Uterus (tissue), 4 donors: Measurements from ENCODE around the gene LRWD1. TPM values are rescaled to one million over a fixed set of nuclear protein-coding genes. Genes with fewer than 3 reads are reported as not detected.

Source experiments
- DNase-seq, 2 donors: peaks; one replicate each; pipeline ENCODE4 v3.0.0-alpha.2; 2019 to 2020
- H3K27ac ChIP-seq, 2 donors: fragments of 200-600 bp; sonication (generic); 1 replicate in 1 of 2; 2 replicates in 1 of 2; pipeline ENCODE4 v1.5.1; 2016 to 2018
- H3K27me3 ChIP-seq, 2 donors: fragments of 200-600 bp; sonication (generic); one replicate each; pipeline ENCODE4 v1.5.1; 2018 to 2019; ENCODE audit warnings: control low read depth in 1 of 2
- H3K36me3 ChIP-seq, 2 donors: fragments of 200-600 bp; sonication (generic); one replicate each; pipeline ENCODE4 v1.5.1; 2019; ENCODE audit warnings: control low read depth in 1 of 2
- H3K4me1 ChIP-seq, 2 donors: fragments of 200-600 bp; sonication (generic); one replicate each; pipeline ENCODE4 v1.5.1; 2018 to 2019; ENCODE audit warnings: control low read depth in 1 of 2
- H3K4me3 ChIP-seq, 2 donors: fragments of 200-600 bp; sonication (generic); 1 replicate in 1 of 2; 2 replicates in 1 of 2; pipeline ENCODE4 v1.5.1; 2018 to 2019; ENCODE audit warnings: mild to moderate bottlenecking in 1 of 2
- H3K9me3 ChIP-seq, 2 donors: fragments of 200-600 bp; sonication (generic); one replicate each; pipeline ENCODE4 v1.5.1; 2019; ENCODE audit warnings: control low read depth in 1 of 2
- CTCF ChIP-seq, 4 experiments: fragments of 200-600 bp in 2 of 4; fragments of 450-650 bp in 2 of 4; sonication (generic) in 2 of 4; IDR thresholded peaks; one replicate each; pipeline ENCODE4 v1.5.1; 2016 to 2019; ENCODE audit warnings: antibody characterized with exemption in 4 of 4, mild to moderate bottlenecking in 2 of 4, moderate library complexity in 1 of 4
- POLR2A ChIP-seq, 2 donors: fragments of 450-650 bp; IDR thresholded peaks; one replicate each; pipeline ENCODE4 v1.6.1; 2016; ENCODE audit warnings: antibody characterized with exemption in 2 of 2, mild to moderate bottlenecking in 1 of 2, moderate library complexity in 1 of 2
- intact Hi-C: fragments of 100-400 bp; cut with DNase I; formaldehyde crosslinking; loops from one replicate; pipeline ENCODE4 v1.15.1; 2023; ENCODE audit warnings: low total_unique reads
- total RNA-seq, 4 donors: library from RNA; depleted of rRNA in 3 of 4; stranded (reverse); fragments of >200 nt in 3 of 4; gene quantifications; one replicate each; pipeline versions ENCODE4 v1.1.0 to v1.2.4, GENCODE V29; 2014 to 2023
- donor health status: DM: yes; HTN: yes; CAD: no.

The LRWD1 gene
- total RNA-seq, 4 donors from 2014 or later: 16.7 to 25.6 (median 22.4) TPM

GRCh38 chr7:102427019-102427405 is 37.8 kb upstream of the LRWD1 start:
- TF ChIP-seq POLR2A (IDR thresholded peaks at IDR 0.05) (no peak), CTCF (IDR thresholded peaks at IDR 0.05) (no peak)
- intact Hi-C loops: no loop called here
- DNase-seq: no peak
- no peak overlapping the region for H3K4me3 ChIP-seq
- H3K36me3 ChIP-seq: no peaks in the 10 kb centered on the region
- H3K4me1 ChIP-seq: no peaks in the 10 kb centered on the region
- H3K9me3 ChIP-seq: no peaks in the 10 kb centered on the region
- no peaks in the 10 kb centered on the region for H3K27me3 ChIP-seq
- H3K27ac ChIP-seq: no peak overlapping the region

- Histone ChIP-seq H3K36me3 (no peaks in the 10 kb centered on the region), H3K27ac (no peak overlapping the region), H3K4me3 (no peak overlapping the region), H3K9me3 (no peaks in the 10 kb centered on the region), H3K4me1 (no peaks in the 10 kb centered on the region), H3K27me3 (no peaks in the 10 kb centered on the region)
- intact Hi-C loops: no loop called here
- TF ChIP-seq POLR2A (IDR thresholded peaks at IDR 0.05): no peak
- DNase-seq: no peak
Observed at GRCh38 chr7:102429141-102429899, 35.5 kb upstream of the LRWD1 start.

- peak overlapping the region; percentile 5 to 81 for H3K27ac ChIP-seq
- no peaks in the 10 kb centered on the region for H3K4me1 ChIP-seq
- H3K4me3 ChIP-seq: no peak overlapping the region
- intact Hi-C loops: no loop called here
- no peak for DNase-seq
- TF ChIP-seq POLR2A (IDR thresholded peaks at IDR 0.05) (no peak), CTCF (IDR thresholded peaks at IDR 0.05) (no peak)
- no peaks in the 10 kb centered on the region for H3K9me3 ChIP-seq
- H3K36me3 ChIP-seq: no peaks in the 10 kb centered on the region
- H3K27me3 ChIP-seq: no peaks in the 10 kb centered on the region
Observed at GRCh38 chr7:102431617-102432298, 33.0 kb upstream of the LRWD1 start.

- Histone ChIP-seq H3K27ac (peak overlapping the region; percentile 77 to 81), H3K4me3 (peak overlapping the region; percentile 48 to 92), H3K4me1 (no peaks in the 10 kb centered on the region), H3K36me3 (no peaks in the 10 kb centered on the region), H3K9me3 (no peaks in the 10 kb centered on the region), H3K27me3 (no peaks in the 10 kb centered on the region)
- TF ChIP-seq POLR2A (IDR thresholded peaks at IDR 0.05): no peak
- no peak for TF ChIP-seq CTCF (IDR thresholded peaks at IDR 0.05)
- no peak for DNase-seq
- intact Hi-C loops: no loop called here
Observed at GRCh38 chr7:102432442-102433218, 32.2 kb upstream of the LRWD1 start.

- H3K9me3 ChIP-seq: no peaks in the 10 kb centered on the region
- intact Hi-C loops: no loop called here
- DNase-seq: peak; percentile 76 to 85
Observed at GRCh38 chr7:102433219-102434038, 31.4 kb upstream of the LRWD1 start, which contains the start of gene ORAI2. ORAI2 (plus strand) TSS chr7:102433575; CDS start chr7:102438957, 5,382 bp downstream.

More at GRCh38 chr7:102433219-102434038, 31.4 kb upstream of the LRWD1 start, which contains the start of gene ORAI2:
- Histone ChIP-seq H3K4me3 (peak within 1 kb of the TSS; percentile 48 to 92), H3K36me3 (no peaks in the 10 kb centered on the region), H3K4me1 (no peaks in the 10 kb centered on the region), H3K27me3 (no peaks in the 10 kb centered on the region), H3K27ac (peak within 1 kb of the TSS; percentile 77 to 81)
- TF ChIP-seq CTCF (IDR thresholded peaks at IDR 0.05) (peak in 1 of 4 experiments; percentile 12), POLR2A (IDR thresholded peaks at IDR 0.05) (peak in 1 of 2 donors; percentile 43)
